Measurements from ENCODE around the gene SERINC2.
"Not testable (repeated sequence)": the region's sequence is repeated elsewhere in the genome, so short reads cannot be mapped to it uniquely, and the experiment has no call there.

Gene SERINC2

DNA sequence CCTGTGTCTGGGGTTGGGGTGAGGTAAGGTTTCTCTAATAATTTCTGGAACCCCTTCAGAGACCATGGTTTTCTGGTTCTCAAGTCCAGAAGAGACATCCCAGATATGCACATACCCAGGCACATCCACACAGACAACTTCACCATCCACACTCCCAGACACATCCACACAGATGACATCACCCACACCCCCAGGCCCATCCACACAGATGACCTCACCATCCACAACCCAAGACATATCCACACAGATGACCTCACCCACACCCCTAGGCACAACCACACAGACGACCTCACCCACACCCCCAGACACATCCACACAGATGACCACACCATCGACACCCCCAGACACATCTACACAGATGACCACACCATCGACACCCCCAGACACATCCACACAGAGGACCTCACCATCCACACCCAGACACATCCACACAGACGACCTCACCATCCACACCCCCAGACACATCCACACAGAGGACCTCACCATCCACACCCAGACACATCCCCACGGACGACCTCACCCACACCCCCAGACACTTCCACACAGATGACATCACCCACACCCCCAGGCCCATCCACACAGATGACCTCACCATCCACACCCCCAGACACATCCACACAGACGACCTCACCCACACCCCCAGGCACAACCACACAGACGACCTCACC lies 26.3 kb upstream of the SERINC2 start:
- not testable (repeated sequence) for DNase-seq

GRCh38 chr1:31387612-31388011 lies 25.4 kb upstream of the SERINC2 start:
- no peak for DNase-seq

- no peak for DNase-seq
Measured at GRCh38 chr1:31389616-31390015, 23.4 kb upstream of the SERINC2 start.

GRCh38 chr1:31390071-31390470 lies 22.9 kb upstream of the SERINC2 start:
- DNase-seq: no peak

DNA sequence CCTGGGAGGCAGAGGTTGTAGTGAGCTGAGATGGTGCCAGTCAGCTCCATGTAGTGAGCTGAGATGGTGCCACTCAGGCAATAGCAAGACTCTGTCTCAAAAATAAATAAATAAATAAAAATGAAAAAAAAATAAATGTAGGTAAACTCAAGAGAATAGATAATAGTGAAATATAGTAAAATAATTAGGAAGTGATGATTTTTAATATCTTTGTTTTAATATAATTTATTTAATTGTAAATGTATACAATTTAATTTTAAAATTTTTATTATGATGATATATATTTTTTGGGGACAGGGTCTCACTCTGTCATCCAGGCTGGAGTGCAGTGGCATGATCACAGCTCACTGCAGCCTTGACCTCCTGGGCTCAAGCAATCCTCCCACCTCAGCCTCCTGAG lies 19.6 kb upstream of the SERINC2 start:
- DNase-seq: no peak

DNA sequence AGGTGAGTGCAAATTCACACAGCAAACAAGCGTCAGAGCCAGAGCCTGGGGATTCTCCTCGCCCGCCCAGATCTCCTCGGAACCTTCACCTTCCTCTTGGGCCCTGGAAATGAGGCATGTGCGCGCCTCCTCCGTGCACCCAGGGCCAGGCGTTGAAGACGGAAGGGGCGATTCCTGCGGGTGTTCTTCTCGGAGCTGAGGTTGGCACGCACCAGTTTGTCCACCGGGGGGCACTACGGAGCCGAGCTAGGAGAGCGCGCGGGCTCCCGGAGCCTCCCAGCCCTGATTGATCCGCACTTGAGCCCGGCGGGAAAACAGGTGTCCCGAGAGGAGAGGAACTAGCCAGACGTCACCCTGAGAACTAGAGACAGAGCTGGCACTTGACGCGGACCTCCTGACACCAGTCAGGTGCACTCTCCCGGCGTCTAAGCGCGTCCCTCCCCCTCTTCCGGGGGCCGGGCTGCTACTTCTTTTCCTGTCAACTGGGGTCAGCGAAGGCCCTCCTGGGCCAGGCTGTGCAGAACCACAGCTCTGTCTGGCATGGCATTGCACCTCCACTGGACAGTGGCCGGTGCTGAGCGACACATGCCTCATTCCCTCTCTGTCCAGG lies 18.3 kb upstream of the SERINC2 start:
- DNase-seq: peak; percentile 62

GRCh38 chr1:31396633-31397351 lies 16.2 kb upstream of the SERINC2 start:
- DNase-seq: no peak

GRCh38 chr1:31397360-31398095 lies 15.5 kb upstream of the SERINC2 start:
- DNase-seq: no peak

GRCh38 chr1:31398246-31398645 lies 14.8 kb upstream of the SERINC2 start:
- no peak for DNase-seq

- DNase-seq: no peak
Measured at GRCh38 chr1:31399976-31400375, 13.0 kb upstream of the SERINC2 start.

DNA sequence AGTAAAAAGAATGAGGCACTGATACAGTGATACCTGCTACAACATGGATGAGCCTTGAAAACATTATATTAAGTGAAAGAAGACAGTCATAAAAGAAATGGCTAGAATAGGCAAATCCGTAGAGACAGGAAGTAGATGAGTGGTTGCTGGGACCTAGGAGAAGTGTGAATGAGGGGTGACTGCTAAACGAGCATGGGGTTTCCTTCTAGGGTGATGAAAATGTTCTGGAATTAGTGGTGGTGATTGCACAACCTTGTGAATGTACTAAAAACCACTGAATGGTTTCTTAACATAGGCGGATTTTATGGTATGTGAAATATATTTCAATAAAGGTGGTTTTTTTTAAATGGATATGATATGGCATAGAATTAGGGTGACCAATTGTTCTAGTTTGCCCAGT lies 12.6 kb upstream of the SERINC2 start:
- DNase-seq: no peak

GRCh38 chr1:31401241-31401640 lies 11.8 kb upstream of the SERINC2 start:
- no peak for DNase-seq

- no peak for DNase-seq
Measured at GRCh38 chr1:31405578-31406245, 7.3 kb upstream of the SERINC2 start.

- no peak for DNase-seq
Measured at GRCh38 chr1:31407029-31407626, 5.9 kb upstream of the SERINC2 start.

GRCh38 chr1:31408788-31409318 lies 4.2 kb upstream of the SERINC2 start:
- DNase-seq: no peak

DNA sequence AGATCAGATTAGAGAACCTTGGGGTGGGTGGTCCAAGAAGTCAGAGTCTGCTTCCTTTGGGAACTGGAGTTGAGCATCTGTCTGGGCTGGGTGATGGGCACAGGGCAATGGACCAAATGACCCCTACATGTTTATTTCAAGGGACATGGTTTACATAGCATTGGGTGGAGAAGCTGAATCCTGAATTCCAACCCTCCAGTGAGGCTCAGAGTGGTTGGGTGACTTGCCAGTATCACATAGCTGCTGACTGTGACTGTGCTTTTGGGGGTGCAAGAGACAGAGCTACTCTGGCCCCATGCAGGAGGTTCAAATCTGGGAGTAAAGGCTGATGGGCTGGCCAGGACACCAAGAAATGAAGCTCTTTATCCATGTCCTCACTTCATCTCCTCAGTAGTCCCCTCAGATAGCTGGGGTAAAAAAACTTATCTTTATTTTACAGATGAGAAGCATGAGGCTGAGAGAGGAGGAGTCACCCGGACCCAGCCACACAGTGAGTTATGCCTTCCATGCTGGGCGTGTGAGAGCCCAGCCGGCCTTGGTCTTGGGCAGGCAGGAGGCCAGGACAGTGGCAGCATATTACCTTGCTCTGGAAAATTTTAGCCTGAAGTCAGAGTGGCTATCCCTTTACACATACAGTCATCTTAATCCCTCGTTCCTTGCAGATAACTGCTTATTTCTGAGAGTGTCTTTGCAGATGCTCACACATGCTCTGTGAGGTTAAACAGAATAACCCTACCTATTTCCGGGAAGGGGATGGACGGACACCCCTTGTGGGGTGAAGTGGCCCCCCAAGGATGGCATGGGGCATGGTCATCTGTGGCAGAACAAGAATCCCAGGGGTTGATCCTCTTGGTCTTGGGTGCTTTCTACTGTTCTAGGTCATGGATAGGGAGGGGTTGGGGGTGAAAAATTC lies 2.8 kb upstream of the SERINC2 start:
- DNase-seq: no peak

DNA sequence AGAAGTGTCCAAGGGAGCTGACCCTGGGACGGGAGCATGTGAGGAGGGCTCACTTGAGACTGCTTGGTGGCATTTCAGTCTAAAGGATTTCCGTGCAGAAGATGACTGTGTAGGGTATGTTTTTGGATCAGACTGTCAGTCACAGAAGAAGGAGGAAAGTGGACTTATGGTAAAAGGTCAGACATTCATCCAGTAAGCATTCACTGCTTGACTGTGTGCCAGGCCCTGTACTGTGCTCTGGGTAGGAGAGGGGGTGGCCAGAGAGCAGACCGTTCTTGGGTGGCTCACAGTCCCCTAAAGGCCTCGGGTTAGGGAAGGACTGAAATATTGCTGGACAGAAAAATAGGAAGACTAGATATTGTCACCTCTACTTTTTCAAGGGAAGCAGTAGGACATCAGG lies 2.1 kb upstream of the SERINC2 start:
- DNase-seq: no peak

DNA sequence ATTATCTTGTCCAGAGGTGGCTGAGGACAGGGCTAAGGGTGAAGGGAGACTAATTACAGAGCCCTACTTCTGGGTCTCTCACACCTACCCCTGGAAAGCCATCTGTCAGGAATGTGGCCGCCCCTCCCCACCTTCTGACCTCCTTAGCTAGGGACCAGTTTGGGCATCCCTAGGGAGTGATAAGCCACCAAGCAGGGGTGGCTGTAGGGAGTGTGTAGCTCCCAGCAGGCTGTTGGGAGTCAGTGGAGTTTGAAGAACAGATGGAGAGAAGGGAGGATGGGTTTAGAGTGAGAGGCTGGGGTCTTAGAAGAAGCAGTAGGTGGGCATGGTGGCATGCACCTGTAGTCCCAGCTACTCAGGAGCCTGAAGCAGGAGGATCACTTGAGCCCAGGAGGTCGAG lies 808 bp upstream of the SERINC2 start:
- no peak for DNase-seq

DNA sequence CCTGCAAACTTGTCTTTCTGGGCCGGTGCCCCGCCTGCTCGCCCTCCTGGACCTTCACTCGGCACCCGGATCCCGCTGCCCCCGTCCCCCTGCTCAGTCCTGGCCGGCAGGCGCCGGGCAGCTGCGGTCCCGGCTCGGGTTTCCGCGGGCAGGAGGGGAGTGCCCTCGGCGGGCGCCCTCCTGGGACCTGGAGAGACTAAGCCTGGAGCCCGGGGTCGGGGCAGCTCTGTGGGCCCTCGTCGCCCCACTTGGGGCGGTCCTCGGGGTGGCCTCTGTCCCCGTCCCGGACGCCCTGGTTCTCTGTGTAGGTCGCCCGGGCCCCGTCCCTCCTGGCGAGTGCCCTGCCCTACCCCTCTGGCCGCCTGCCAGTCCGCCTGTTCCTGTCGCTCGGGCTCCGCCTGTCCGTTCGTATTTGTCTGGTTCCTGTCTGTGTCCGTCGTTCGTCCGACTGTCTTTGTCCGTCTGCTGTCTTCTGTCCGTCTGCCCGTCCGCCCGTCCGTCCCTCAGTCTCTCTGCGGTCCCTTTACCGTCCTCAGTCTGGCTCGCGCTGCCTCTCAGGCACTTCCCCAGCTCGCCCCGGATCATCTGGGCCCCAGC lies 490 bp downstream of the SERINC2 start:
- no peak for DNase-seq

DNA sequence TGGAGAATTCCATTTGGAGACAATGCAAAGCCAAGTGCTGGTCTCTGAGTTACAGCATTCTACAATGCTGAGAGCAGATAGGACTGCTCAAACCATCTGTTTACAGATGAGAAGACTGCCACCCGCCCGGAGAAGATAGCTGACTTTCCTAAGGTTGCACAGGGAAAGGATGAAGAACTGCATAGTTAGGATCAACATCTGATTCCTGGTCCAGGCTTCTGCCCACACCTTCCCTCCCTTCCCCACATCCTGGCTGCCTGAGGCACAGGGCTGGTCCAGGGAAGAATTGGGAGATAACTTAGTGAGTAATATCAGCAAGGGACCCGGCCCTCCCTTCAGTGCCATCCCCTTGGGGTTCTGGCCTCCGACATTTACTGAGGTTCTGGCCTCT lies 2.0 kb downstream of the SERINC2 start:
- DNase-seq: no peak

GRCh38 chr1:31415658-31416057 lies 2.6 kb downstream of the SERINC2 start:
- no peak for DNase-seq

All from NCI-H187 treated with DMSO at 0.1 percent for 48 hours (cell line).